Subcutaneous adipose tissue (tissue), 4 donors: Measurements from ENCODE around the gene SLC39A1. TPM values are rescaled to one million over a fixed set of nuclear protein-coding genes. Genes with fewer than 3 reads are reported as not detected.

Source experiments
- CTCF ChIP-seq: fragments of 450-650 bp; IDR thresholded peaks from one replicate; pipeline ENCODE4 v1.5.1; 2016; ENCODE audit warnings: low read depth, mild to moderate bottlenecking, control low read depth, antibody characterized with exemption, moderate library complexity
- small RNA-seq: library from RNA; depleted of rRNA; stranded (forward); fragments of <200 nt; gene quantifications from one replicate; pipeline ENCODE3, GENCODE V24; 2016
- total RNA-seq, 4 donors: library from RNA; depleted of rRNA; stranded (reverse); fragments of >200 nt; gene quantifications; one replicate each; pipeline ENCODE4 v1.1.0, GENCODE V29; 2016

The SLC39A1 gene
- total RNA-seq, 4 donors from 2014 or later = 44.3 to 113 (median 82.5) TPM

- TF ChIP-seq CTCF = no peak
Measured at GRCh38 chr1:153921803-153922075, 41.6 kb downstream of the SLC39A1 start.

GRCh38 chr1:153921080-153921802, 42.1 kb downstream of the SLC39A1 start:
- no peak for TF ChIP-seq CTCF

- TF ChIP-seq CTCF = no peak
Measured at GRCh38 chr1:153919876-153920852, 43.2 kb downstream of the SLC39A1 start.

GRCh38 chr1:153916297-153916696, 47.0 kb downstream of the SLC39A1 start:
- TF ChIP-seq CTCF = no peak

- TF ChIP-seq CTCF = no peak
Measured at GRCh38 chr1:153912349-153912748, 51.0 kb downstream of the SLC39A1 start.

Small RNA genes within 50 kb of the gene (small RNA-seq; reads per million reads assigned to genes)
- gene MIR6737 = not detected

Other genes with a start within 250 kb of the SLC39A1 start
- gene INTS3, start 235.5 kb downstream of the SLC39A1 start, total RNA-seq = 10 to 100 TPM; 39.1 to 53.9 (median 47.1) TPM
- gene SLC27A3, start 188.1 kb downstream of the SLC39A1 start, total RNA-seq = 100 to 1,000 TPM in 1 of 4 donors, 10 to 100 TPM in 3; 20.4 to 104 (median 46.0) TPM
- gene GATAD2B, start 40.6 kb downstream of the SLC39A1 start, total RNA-seq = 10 to 100 TPM; 14.3 to 22.3 (median 18.1) TPM
- gene DENND4B, start 16.8 kb downstream of the SLC39A1 start, total RNA-seq = 10 to 100 TPM; 33.8 to 67.6 (median 43.6) TPM
- 10 to 100 TPM; 17.7 to 95.5 (median 18.0) TPM for gene CRTC2, start 4.9 kb downstream of the SLC39A1 start, total RNA-seq
- 10 to 100 TPM in 1 of 4 donors, 1 to 10 TPM in 3; 4.7 to 12.1 (median 8.7) TPM for gene CREB3L4, start 4.4 kb upstream of the SLC39A1 start, total RNA-seq
- 100 to 1,000 TPM; 183 to 201 (median 198) TPM for gene JTB, start 14.1 kb upstream of the SLC39A1 start, total RNA-seq
- 10 to 100 TPM; 40.1 to 97.9 (median 64.1) TPM for gene RAB13, start 22.8 kb upstream of the SLC39A1 start, total RNA-seq
- gene RPS27, start 27.2 kb upstream of the SLC39A1 start, total RNA-seq = 1,000 to 10,000 TPM; 1,809 to 3,638 (median 2,450) TPM
- gene NUP210L, start 191.5 kb upstream of the SLC39A1 start, total RNA-seq = under 1 TPM in 1 of 4 donors, not detected in 3; 0.22 TPM
- 100 to 1,000 TPM; 208 to 305 (median 294) TPM for gene TPM3, start 228.6 kb upstream of the SLC39A1 start, total RNA-seq
- not detected for gene CFAP141, start 242.8 kb upstream of the SLC39A1 start, total RNA-seq